Lung (tissue), 16 donors: Measurements from ENCODE around the gene CABP5. TPM values are rescaled to one million over a fixed set of nuclear protein-coding genes. Genes with fewer than 3 reads are reported as not detected.
"Not testable (repeated sequence)": the region's sequence is repeated elsewhere in the genome, so short reads cannot be mapped to it uniquely, and the experiment has no call there.

Experiments used
- ATAC-seq: fragments of 200-7000 bp; cut with Tn5 transposase; one replicate; pipeline ENCODE4 v1.9.1; 2020; ENCODE audit warnings: moderate number of reproducible peaks; ENCODE audit not compliant: insufficient read depth, low FRiP score
- DNase-seq, 3 donors: peaks; one replicate each; pipeline ENCODE4 v3.0.0-alpha.2; 2013 to 2017
- H3K27ac ChIP-seq, 2 donors: one replicate each; pipeline ENCODE4 v1.5.1; 2013; ENCODE audit warnings: mild to moderate bottlenecking in 2 of 2, moderate library complexity in 2 of 2, control low read depth in 1 of 2, inconsistent platforms in 1 of 2, low read depth in 1 of 2, low read length in 1 of 2
- H3K27me3 ChIP-seq, 3 donors: one replicate each; pipeline ENCODE4 v1.5.1; 2013; ENCODE audit warnings: low read length in 2 of 3; ENCODE audit not compliant: control insufficient read depth in 3 of 3, insufficient read depth in 3 of 3
- H3K36me3 ChIP-seq, 4 donors: one replicate each; pipeline ENCODE4 v1.5.1; 2013; ENCODE audit warnings: low read length in 4 of 4, mild to moderate bottlenecking in 1 of 4, moderate library complexity in 1 of 4; ENCODE audit not compliant: control insufficient read depth in 4 of 4, insufficient read depth in 4 of 4
- H3K4me1 ChIP-seq, 5 donors: one replicate each; pipeline ENCODE4 v1.5.1; 2013; ENCODE audit warnings: low read length in 5 of 5, mild to moderate bottlenecking in 2 of 5, moderate library complexity in 1 of 5; ENCODE audit not compliant: control insufficient read depth in 5 of 5, insufficient read depth in 5 of 5
- H3K4me3 ChIP-seq: one replicate; pipeline ENCODE4 v1.5.1; 2013; ENCODE audit warnings: mild to moderate bottlenecking, control low read depth, moderate library complexity
- H3K9ac ChIP-seq, 2 donors: one replicate each; pipeline ENCODE4 v1.5.1; 2013; ENCODE audit warnings: low read length in 2 of 2, control low read depth in 1 of 2; ENCODE audit not compliant: insufficient read depth in 1 of 2
- H3K9me3 ChIP-seq, 4 donors: one replicate each; pipeline ENCODE4 v1.5.1; 2013; ENCODE audit warnings: low read length in 3 of 4, mild to moderate bottlenecking in 1 of 4, moderate library complexity in 1 of 4; ENCODE audit not compliant: control insufficient read depth in 4 of 4, insufficient read depth in 3 of 4
- CTCF ChIP-seq: IDR thresholded peaks from 2 replicates; pipeline ENCODE4 v1.5.1; 2012; ENCODE audit warnings: mild to moderate bottlenecking; ENCODE audit errors: control extremely low read depth, extremely low read depth
- WGBS, 2 donors: extraction: QIAGEN DNeasy Blood & Tissue Kit; methylation state at CpG; one replicate each; pipeline ENCODE4 v1.1.7; 2013; 5-methylcytosine and 5-hydroxymethylcytosine counted together
- long read RNA-seq, 5 donors: transcript quantifications; one replicate each; lab custom pipeline, GENCODE V29; 2026
- polyA plus RNA-seq, 2 donors: library from polyadenylated mRNA; stranded (reverse); fragments of 200-250 nt; gene quantifications; one replicate each; pipeline ENCODE4 v1.2.1, GENCODE V29; 2013
- total RNA-seq, 2 donors: library from RNA; depleted of rRNA in 1 of 2; stranded (reverse); fragments of >200 nt in 1 of 2; gene quantifications; one replicate each; pipeline ENCODE4 v1.2.1, GENCODE V29; 2014 to 2021
- donor health status: control.
- donor health status: control.
- donor health status: Bipolar disorder and iron deficiency.
- donor health status: healthy.
- donor health status: DM: yes; HTN: yes; CAD: no.

CABP5 gene
- total RNA-seq (not detected), polyA plus RNA-seq (under 1 TPM; 0.07 to 0.14 TPM)
- long read RNA-seq, donor 1 = 0 reads
- long read RNA-seq, donor 2 = 0 reads
- long read RNA-seq, donor 3 = 0 reads
- long read RNA-seq, donor 4 = 0 reads
- long read RNA-seq, donor 5 = 0 reads

- Histone ChIP-seq H3K4me3 (no peak within 1 kb of the TSS), H3K9me3 (no peaks in the 10 kb centered on the region), H3K4me1 (no peaks in the 10 kb centered on the region), H3K27me3 (peaks cover 0 to 3% (median 0%) of the 10 kb centered on the region in 3 donors), H3K27ac (no peak within 1 kb of the TSS), H3K9ac (no peak within 1 kb of the TSS), H3K36me3 (peaks cover 0 to 4% (median 2%) of the 10 kb centered on the region in 4 donors)
- DNase-seq (no peak), ATAC-seq (no peak)
- 80 to 82% methylated on average over 10 of the region's 10 CpGs for WGBS, 2 donors
- TF ChIP-seq CTCF = no peak
Measured at GRCh38 chr19:48043675-48044258, at the start of gene CABP5. Gene CABP5 (minus strand): TSS chr19:48044079. CDS start chr19:48043922, 157 bp downstream.

GRCh38 chr19:48091111-48091718, 47.3 kb upstream of the CABP5 start:
- H3K4me1 ChIP-seq, H3K27me3 ChIP-seq, H3K9me3 ChIP-seq, H3K9ac ChIP-seq, H3K27ac ChIP-seq, ATAC-seq, H3K4me3 ChIP-seq, DNase-seq: not testable (repeated sequence)
- WGBS, 2 donors = 84 to 93% methylated on average over 13 of the region's 13 CpGs
- H3K36me3 ChIP-seq = peaks cover 0 to 19% (median 2%) of the 10 kb centered on the region in 4 donors

- peaks cover 0 to 2% (median 0%) of the 10 kb centered on the region in 4 donors for H3K9me3 ChIP-seq
- no peaks in the 10 kb centered on the region for H3K4me1 ChIP-seq
- H3K27me3 ChIP-seq = no peaks in the 10 kb centered on the region
- no peak overlapping the region for H3K9ac ChIP-seq
- peaks cover 0 to 18% (median 1%) of the 10 kb centered on the region in 4 donors for H3K36me3 ChIP-seq
- ATAC-seq (no peak), DNase-seq (no peak)
- H3K27ac ChIP-seq = no peak overlapping the region
- H3K4me3 ChIP-seq = no peak overlapping the region
- WGBS, 2 donors = 47 to 60% methylated on average over 5 of the region's 5 CpGs
- no peak for TF ChIP-seq CTCF
Measured at GRCh38 chr19:48090281-48090802, 46.5 kb upstream of the CABP5 start.

- WGBS, 2 donors = 95 to 96% methylated on average over 6 of the region's 6 CpGs
Measured at GRCh38 chr19:48088991-48089390, 45.1 kb upstream of the CABP5 start.

More at GRCh38 chr19:48088991-48089390, 45.1 kb upstream of the CABP5 start:
- DNase-seq, H3K9ac ChIP-seq, H3K4me3 ChIP-seq, H3K27me3 ChIP-seq, H3K4me1 ChIP-seq, H3K9me3 ChIP-seq, H3K27ac ChIP-seq, ATAC-seq, H3K36me3 ChIP-seq: not testable (repeated sequence)
